ENCODE measurements around the gene ZBTB46. TPM values are rescaled to one million over a fixed set of nuclear protein-coding genes. Genes with fewer than 3 reads are reported as not detected.

ZBTB46 gene
- total RNA-seq, 3 donors from 2014 or later = 8.2 to 18.7 (median 10.7) TPM

DNA sequence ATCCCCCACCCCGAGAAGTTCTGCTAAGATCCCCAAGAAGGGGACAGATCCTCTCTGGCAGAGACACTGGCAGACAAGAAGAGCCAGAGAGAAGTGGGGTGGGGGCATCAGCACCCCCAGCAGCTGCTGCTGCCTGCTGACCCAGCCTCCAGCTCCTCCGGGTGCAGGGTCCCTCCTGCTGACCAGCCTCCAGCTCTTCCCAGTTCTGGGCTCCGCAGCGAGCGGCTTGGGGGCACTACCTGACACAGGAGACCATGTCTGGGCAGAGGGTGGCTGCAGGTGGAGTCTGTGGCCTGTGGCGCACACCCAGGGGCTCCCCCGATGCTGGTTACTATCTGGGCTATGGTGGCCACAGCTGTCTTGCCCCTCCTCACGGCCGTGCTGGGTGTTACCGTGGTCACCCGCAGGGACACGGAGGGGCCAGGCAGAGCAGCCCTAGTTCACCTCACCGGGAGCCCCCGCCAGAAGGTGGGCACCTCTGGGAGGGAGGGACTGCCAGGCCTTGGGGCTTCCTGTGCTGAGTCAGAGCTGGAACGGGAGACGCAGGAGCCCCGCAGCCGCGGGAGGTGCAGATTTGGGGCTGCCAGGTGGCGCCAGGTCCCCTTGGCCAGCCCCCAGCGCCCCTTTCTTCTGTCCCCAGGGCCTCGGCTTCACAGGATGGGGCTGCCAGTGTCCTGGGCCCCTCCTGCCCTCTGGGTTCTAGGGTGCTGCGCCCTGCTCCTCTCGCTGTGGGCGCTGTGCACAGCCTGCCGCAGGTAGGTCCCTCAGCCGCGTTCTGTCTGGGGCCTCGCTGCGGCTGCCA, 94.0 kb downstream of the ZBTB46 start:
- Histone ChIP-seq H3K27ac (peak overlapping the region in 1 of 2 donors; percentile 7), H3K4me1 (peaks cover 26 to 27% of the 10 kb centered on the region in 2 donors), H3K36me3 (no peaks in the 10 kb centered on the region), H3K27me3 (no peaks in the 10 kb centered on the region), H3K9me3 (no peaks in the 10 kb centered on the region), H3K4me3 (peak overlapping the region; percentile 9 to 89 (median 40))
- no peak for DNase-seq (ENCODE audit: low spot score in 2 of 2)
- TF ChIP-seq POLR2A (IDR thresholded peaks at IDR 0.05) = no peak
- TF ChIP-seq, protein P1, sequence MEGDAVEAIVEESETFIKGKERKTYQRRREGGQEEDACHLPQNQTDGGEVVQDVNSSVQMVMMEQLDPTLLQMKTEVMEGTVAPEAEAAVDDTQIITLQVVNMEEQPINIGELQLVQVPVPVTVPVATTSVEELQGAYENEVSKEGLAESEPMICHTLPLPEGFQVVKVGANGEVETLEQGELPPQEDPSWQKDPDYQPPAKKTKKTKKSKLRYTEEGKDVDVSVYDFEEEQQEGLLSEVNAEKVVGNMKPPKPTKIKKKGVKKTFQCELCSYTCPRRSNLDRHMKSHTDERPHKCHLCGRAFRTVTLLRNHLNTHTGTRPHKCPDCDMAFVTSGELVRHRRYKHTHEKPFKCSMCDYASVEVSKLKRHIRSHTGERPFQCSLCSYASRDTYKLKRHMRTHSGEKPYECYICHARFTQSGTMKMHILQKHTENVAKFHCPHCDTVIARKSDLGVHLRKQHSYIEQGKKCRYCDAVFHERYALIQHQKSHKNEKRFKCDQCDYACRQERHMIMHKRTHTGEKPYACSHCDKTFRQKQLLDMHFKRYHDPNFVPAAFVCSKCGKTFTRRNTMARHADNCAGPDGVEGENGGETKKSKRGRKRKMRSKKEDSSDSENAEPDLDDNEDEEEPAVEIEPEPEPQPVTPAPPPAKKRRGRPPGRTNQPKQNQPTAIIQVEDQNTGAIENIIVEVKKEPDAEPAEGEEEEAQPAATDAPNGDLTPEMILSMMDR (IDR thresholded peaks at IDR 0.05) = no peak
- no peak for TF ChIP-seq POLR2AphosphoS5 (IDR thresholded peaks at IDR 0.05)
- intact Hi-C loops (cut with DNase I; ENCODE audit: low total_unique reads) = no loop called here

DNA sequence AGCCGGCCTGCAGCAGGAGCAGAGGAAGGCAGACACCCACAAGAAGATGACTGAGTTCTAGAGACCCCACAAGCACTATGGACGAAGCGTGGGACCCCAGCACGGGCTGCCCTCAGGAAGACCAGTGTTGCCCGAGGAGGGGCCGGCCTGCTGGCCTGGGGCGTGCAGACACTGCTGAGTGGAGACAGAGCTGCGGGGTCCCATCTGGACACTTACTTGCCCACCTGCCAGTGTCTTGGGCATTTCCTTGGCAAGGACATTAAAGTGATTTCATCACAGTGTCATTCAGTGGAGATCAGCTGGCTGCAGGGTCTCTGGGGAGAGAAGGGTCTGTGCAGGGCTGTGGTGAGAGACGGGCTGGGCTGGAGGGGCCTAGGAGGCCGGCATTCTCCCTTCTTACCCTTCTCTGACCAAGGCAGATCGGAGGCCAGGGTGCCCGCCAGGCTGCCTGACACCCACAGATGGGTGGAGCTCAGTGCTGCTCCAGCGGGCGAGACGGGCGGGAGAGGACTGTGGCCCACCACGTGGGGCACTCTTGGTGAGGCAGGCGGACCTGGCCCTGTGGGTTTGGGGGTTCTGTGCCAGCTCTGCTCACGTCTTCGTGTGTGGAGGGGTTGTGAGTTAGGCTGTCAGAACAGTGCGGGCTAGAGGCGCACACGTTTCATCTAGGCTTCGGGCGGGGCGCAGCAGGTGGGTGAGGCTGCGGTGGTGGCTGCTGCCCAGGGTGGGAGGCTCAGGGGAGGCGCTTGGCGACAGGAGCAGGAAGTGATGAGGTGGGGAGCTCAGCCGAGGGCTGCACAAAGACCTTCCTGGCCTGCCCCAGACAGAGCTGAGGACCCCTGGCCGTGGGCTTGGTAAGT, 95.0 kb downstream of the ZBTB46 start, which contains the start of gene LIME1:
LIME1 (plus strand) TSS at position 806 of the 860 bp plus-strand sequence. CDS start 886 bp downstream, outside the sequence.
- Histone ChIP-seq H3K27me3 (no peaks in the 10 kb centered on the region), H3K9me3 (no peaks in the 10 kb centered on the region), H3K4me1 (peaks cover 16 to 17% of the 10 kb centered on the region in 2 donors), H3K36me3 (no peaks in the 10 kb centered on the region), H3K4me3 (peak within 1 kb of the TSS; percentile 9 to 89 (median 40)), H3K27ac (peak within 1 kb of the TSS in 1 of 2 donors; percentile 7)
- no peak for DNase-seq (ENCODE audit: low spot score in 2 of 2)
- TF ChIP-seq POLR2AphosphoS5 (IDR thresholded peaks at IDR 0.05) (no peak), POLR2A (IDR thresholded peaks at IDR 0.05) (no peak)
- TF ChIP-seq, protein P1 (IDR thresholded peaks at IDR 0.05) = no peak
- intact Hi-C loops (cut with DNase I; ENCODE audit: low total_unique reads) = no loop called here

DNA sequence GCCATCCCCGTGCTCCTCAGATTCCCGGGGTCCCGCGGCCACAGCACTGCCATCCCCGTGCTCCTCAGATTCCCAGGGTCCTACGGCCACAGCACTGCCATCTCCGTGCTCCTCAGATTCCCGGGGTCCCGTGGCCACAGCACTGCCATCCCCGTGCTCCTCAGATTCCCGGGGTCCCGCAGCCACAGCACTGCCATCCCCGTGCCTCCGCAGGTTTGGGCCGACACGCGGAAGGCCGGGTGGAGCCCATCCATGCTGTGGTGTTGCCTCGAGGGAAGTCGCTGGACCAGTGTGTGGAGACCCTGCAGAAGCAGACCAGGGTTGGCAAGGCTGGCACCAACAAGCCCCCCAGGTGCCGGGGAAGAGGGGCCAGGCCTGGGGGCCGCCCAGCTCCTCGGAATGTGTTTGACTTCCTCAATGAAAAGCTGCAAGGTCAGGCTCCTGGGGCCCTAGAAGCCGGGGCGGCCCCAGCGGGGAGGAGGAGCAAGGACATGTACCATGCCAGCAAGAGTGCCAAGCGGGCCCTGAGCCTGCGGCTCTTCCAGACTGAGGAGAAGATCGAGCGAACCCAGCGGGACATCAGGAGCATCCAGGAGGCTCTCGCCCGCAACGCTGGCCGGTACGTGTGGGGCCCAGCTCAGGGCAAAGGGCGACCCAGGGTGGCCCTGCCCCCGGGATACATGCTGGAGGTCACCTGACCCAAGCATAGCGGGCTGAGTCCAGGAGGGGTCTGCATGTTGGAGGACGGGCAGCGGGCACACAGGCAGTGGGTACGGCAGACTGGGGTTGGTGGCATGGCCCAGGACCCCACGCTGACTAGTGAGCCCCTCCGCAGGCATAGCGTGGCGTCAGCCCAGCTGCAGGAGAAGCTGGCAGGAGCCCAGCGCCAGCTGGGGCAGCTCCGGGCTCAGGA, 95.9 kb downstream of the ZBTB46 start:
- Histone ChIP-seq H3K27ac (no peak overlapping the region), H3K9me3 (no peaks in the 10 kb centered on the region), H3K36me3 (no peaks in the 10 kb centered on the region), H3K4me1 (peaks cover 13 to 14% of the 10 kb centered on the region in 2 donors), H3K27me3 (no peaks in the 10 kb centered on the region), H3K4me3 (no peak overlapping the region)
- intact Hi-C loops (cut with DNase I; ENCODE audit: low total_unique reads) = no loop called here
- TF ChIP-seq, protein P1 (IDR thresholded peaks at IDR 0.05) = no peak
- TF ChIP-seq POLR2A (IDR thresholded peaks at IDR 0.05) = no peak
- TF ChIP-seq POLR2AphosphoS5 (IDR thresholded peaks at IDR 0.05) = no peak
- DNase-seq (ENCODE audit: low spot score in 2 of 2) = no peak

DNA sequence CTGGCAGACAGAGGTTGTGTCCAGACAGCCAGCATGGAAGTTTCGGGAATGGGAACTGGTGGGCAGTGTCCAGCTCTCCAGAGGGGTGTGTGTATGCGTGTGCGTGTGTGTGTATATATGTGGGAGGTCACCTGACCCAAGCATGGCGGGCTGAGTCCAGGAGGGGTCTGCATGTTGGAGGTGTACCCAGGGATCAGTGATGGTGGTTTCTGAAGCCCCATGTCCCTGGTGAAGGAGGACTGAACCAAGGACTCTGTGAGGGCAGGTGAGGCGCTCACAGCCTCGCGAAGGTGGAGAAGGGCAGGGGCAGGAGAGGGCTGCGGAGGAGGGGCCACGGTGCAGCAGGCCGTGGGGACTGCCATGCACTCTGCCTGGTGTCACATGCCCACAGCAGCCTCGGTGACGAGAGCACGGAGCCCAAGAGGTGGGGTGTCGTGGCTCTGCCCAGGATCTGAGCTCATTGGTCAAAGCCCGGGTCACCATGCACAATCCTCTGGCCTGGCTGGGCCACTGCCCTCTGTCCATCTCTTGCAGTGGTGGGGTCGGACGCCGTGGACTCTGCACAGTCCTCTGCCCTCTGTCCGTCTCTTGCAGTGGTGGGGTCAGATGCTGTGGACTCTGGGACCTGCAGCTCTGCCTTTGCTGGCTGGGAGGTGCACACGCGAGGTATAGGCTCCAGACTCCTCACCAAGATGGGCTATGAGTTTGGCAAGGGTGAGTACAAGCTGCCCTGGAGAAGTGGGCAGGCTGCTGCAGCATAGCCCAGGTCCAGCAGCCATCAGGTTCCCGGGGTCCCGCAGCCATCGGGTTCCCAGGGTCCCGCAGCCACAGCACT, 96.7 kb downstream of the ZBTB46 start:
- intact Hi-C loops (cut with DNase I; ENCODE audit: low total_unique reads) = no loop called here
- Histone ChIP-seq H3K36me3 (no peaks in the 10 kb centered on the region), H3K27ac (no peak overlapping the region), H3K4me3 (no peak overlapping the region), H3K4me1 (peaks cover 13 to 14% of the 10 kb centered on the region in 2 donors), H3K9me3 (no peaks in the 10 kb centered on the region), H3K27me3 (no peaks in the 10 kb centered on the region)
- TF ChIP-seq POLR2AphosphoS5 (IDR thresholded peaks at IDR 0.05) (no peak), POLR2A (IDR thresholded peaks at IDR 0.05) (no peak)
- TF ChIP-seq, protein P1 (IDR thresholded peaks at IDR 0.05) = no peak
- DNase-seq (ENCODE audit: low spot score in 2 of 2) = no peak
